AG04449 (cell line): ENCODE data around the gene MUC21.

Experiments
- CTCF ChIA-PET: fragments of 350-600 bp; formaldehyde crosslinking; extraction: SDS; loops from one replicate; lab custom pipeline; 2021; ENCODE audit warnings: antibody characterized with exemption; lab: Yijun Ruan, JAX
- POLR2A ChIA-PET: fragments of 400-600, 350-600 bp; formaldehyde crosslinking; extraction: SDS; loops from one replicate; lab custom pipeline; 2020; ENCODE audit warnings: antibody characterized with exemption, inconsistent platforms; lab: Yijun Ruan, JAX
- DNase-seq: peaks from one replicate; pipeline ENCODE4 v3.0.0-alpha.2; 2010; ENCODE audit warnings: low read depth, low spot score
- H3K4me3 ChIP-seq: 2 replicates; pipeline ENCODE4 v1.5.1; 2011; ENCODE audit warnings: low read depth, mild to moderate bottlenecking, control low read depth, low read length
- CTCF ChIP-seq: IDR thresholded peaks from one replicate; pipeline ENCODE4 v1.5.1; 2011; ENCODE audit warnings: mild to moderate bottlenecking, moderate library complexity, low read length, control low read depth, inconsistent platforms; ENCODE audit not compliant: insufficient read depth; ENCODE audit errors: missing control alignments

The MUC21 gene

GRCh38 chr6:30983439-30983838, at the start of gene MUC21:
Gene MUC21, plus strand, starts transcription at chr6:30983718. Its CDS starts 241 bp downstream, at chr6:30983959.
- no peak for DNase-seq
- CTCF ChIA-PET: interaction anchor here (0.9 to 2.8 kb wide), 3 partner anchors 68 to 87 kb away, joined by 3 to 11 read pairs (median 10); no protein-coding TSS in a partner anchor
- POLR2A ChIA-PET: no interaction called here
- TF ChIP-seq CTCF: no peak
- H3K4me3 ChIP-seq: no peak within 1 kb of the TSS

GRCh38 chr6:30935018-30935417, 48.5 kb upstream of the MUC21 start:
- TF ChIP-seq CTCF: no peak
- no peak overlapping the region for H3K4me3 ChIP-seq
- CTCF ChIA-PET: interaction anchor here (0.9 to 3.3 kb wide), 6 partner anchors 11 to 145 kb away, joined by 4 to 22 read pairs (median 4); partner anchors contain the start of gene VARS2
- no peak for DNase-seq
- POLR2A ChIA-PET: no interaction called here

- no peak overlapping the region for H3K4me3 ChIP-seq
- ChIA-PET POLR2A (no interaction called here), CTCF (interaction anchor here (1.3 to 7.0 kb wide), 4 partner anchors 21 to 146 kb away, joined by 5 to 60 read pairs (median 18); partner anchors contain the start of gene VARS2)
- no peak for TF ChIP-seq CTCF
- DNase-seq: no peak
These were observed 46.3 kb upstream of the MUC21 start for GRCh38 chr6:30937265-30937664.

- no peak for DNase-seq
- ChIA-PET CTCF (interaction anchor here (0.9 to 7.0 kb wide), 6 partner anchors 23 to 149 kb away, joined by 3 to 60 read pairs (median 7); partner anchors contain the start of gene VARS2), POLR2A (no interaction called here)
- TF ChIP-seq CTCF: no peak
- no peak overlapping the region for H3K4me3 ChIP-seq
These were observed 44.8 kb upstream of the MUC21 start for GRCh38 chr6:30938730-30939129.

- DNase-seq: no peak
- CTCF ChIA-PET: interaction anchor here (1.3 to 7.0 kb wide), 7 partner anchors 24 to 148 kb away, joined by 3 to 104 read pairs (median 5); partner anchors contain the start of gene VARS2
- POLR2A ChIA-PET: no interaction called here
- no peak overlapping the region for H3K4me3 ChIP-seq
- no peak for TF ChIP-seq CTCF
These were observed 44.0 kb upstream of the MUC21 start for GRCh38 chr6:30939473-30939872.

- POLR2A ChIA-PET: no interaction called here
- no peak for TF ChIP-seq CTCF
These were observed 43.0 kb upstream of the MUC21 start, which contains the start of gene MUCL3 for GRCh38 chr6:30940361-30940986. Gene MUCL3, plus strand, starts transcription at chr6:30940973. Its CDS starts 27 bp downstream, at chr6:30941000.

More at GRCh38 chr6:30940361-30940986, 43.0 kb upstream of the MUC21 start, which contains the start of gene MUCL3:
- H3K4me3 ChIP-seq: no peak within 1 kb of the TSS
- CTCF ChIA-PET: interaction anchor here (1.1 to 7.0 kb wide), 15 partner anchors 9 to 147 kb away, joined by 3 to 104 read pairs (median 4); partner anchors contain the start of genes SFTA2 and VARS2
- DNase-seq: no peak
